ENCODE results near the gene PERM1.
"Not testable (repeated sequence)": the region's sequence is repeated elsewhere in the genome, so short reads cannot be mapped to it uniquely, and the experiment has no call there.

PERM1 gene

GRCh38 chr1:981955-982558, at the start of gene PERM1:
Gene PERM1 (minus strand): TSS chr1:982093. CDS start chr1:981029, 1,064 bp downstream.
- DNase-seq (ENCODE audit: low read depth in 2 of 2) = no peak

GRCh38 chr1:1030867-1031658, 49.2 kb upstream of the PERM1 start:
- not testable (repeated sequence) for DNase-seq (ENCODE audit: low read depth in 2 of 2)

DNA sequence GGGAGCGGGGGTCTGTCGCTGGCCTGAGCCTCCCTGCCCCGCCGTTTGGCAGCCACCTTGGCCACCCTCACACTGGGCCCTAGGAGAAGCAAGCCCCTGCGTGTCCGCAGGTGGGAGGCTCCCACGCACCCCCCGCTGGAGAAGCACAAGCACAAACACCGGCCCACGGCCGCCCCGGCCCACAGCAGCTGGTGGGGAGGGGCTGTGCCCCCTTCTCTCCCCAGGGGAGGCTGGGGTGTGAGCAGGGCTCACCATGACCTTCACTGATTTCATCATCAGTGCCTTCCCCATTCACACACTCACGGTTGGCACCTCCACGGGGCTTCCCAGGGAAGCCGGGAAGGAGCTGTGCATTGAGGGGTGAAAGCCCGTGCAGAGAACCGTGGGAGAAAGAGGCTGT, 45.9 kb upstream of the PERM1 start:
- DNase-seq (ENCODE audit: low read depth in 2 of 2) = no peak

- no peak for DNase-seq (ENCODE audit: low read depth in 2 of 2)
These were observed 44.9 kb upstream of the PERM1 start for GRCh38 chr1:1026599-1027413.

DNA sequence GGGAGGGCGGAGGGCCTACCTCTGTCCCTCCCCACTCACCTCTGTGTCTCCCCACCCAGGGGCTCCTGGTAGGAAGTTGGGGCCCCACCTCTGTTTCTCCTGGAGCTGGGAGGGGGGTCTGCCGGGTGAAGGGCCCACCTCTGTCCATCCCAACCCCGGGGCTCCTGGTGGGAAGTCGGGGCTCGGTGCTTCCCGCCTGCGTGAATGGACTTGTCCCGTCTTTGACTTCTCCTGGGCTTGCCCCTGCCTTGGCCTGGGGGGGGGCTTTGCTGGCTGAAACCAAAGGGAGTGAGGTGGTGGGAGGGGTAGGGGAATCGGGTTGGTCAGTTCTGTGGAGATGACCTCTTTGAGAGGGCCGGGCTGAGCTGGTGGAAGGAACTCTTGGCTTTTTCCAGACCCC, 43.8 kb upstream of the PERM1 start:
- no peak for DNase-seq (ENCODE audit: low read depth in 2 of 2)

DNA sequence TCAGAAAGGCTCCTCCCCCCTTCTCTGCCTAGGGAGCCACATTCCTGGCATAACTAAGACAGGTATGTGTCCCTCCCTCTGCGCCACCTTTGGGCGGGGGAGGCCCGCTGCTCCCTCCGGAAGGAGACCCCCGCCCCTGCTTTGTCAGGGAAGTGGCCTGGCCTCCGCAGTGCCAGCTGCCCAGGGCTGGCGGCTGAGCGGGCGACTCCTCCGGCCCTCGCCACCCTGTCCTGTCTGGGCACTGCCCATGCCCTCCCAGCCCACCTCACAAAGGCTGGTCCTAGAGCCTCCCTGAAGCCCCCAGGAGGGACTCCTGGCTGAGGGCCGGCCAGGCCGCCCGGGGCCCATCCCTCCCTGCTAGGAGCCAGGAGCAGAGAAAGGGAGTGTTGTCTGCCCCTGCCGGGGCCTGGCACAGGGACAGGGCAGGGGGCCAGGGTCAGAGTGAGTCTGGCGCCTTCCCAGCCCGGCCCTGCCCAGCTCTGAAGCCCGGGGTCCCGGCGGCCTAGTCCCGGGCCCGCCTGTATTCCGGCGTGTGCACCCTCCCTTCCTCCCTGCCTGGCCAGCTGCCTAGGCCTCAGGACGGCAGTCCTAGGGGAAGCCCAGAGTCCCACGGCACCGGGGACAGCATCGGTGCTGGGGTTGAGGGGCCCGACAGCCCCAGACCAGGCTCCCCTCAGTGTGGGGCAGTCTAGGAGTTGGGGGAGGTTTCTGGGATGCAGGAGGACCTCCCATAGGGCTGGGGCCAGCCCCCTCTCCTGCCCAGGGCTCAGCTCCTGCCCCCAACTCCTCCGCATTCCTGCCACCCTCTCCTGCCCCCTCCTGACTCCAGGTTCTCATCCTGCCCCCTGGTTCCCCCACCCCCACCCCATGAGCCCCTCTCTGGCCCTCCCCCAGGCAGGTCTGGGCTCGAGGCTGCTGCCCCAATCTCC, 43.1 kb upstream of the PERM1 start:
- no peak for DNase-seq (ENCODE audit: low read depth in 2 of 2)

GRCh38 chr1:1024149-1024770, 42.4 kb upstream of the PERM1 start:
- DNase-seq (ENCODE audit: low read depth in 2 of 2) = no peak

DNA sequence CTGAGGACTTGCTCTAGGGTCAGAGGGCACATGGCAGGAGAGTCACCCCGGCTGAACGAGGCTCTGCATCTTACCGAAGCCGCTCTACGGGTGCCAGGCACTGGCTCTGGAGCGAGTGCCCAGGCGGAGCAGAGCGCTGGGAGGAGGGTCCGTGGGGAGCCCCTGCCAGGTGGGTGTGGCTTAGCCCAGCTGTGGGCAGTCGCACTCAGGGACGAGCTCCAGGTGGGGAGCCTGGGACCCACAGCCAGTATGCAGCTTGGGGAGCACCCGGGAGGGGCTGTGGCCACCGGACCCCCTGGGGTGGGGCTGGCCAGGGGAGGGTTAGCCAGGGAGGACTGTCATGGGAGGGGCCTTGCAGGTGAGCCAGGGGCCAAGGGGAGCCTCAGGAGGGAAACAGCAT, 41.8 kb upstream of the PERM1 start:
- DNase-seq (ENCODE audit: low read depth in 2 of 2) = no peak

GRCh38 chr1:1022302-1023009, 40.6 kb upstream of the PERM1 start:
- no peak for DNase-seq (ENCODE audit: low read depth in 2 of 2)

GRCh38 chr1:1021920-1022259, 40.0 kb upstream of the PERM1 start:
- DNase-seq (ENCODE audit: low read depth in 2 of 2) = no peak

GRCh38 chr1:1021010-1021919, 39.4 kb upstream of the PERM1 start:
- DNase-seq (ENCODE audit: low read depth in 2 of 2) = no peak

GRCh38 chr1:1020415-1021009, 38.6 kb upstream of the PERM1 start:
- DNase-seq (ENCODE audit: low read depth in 2 of 2) = no peak

- DNase-seq (ENCODE audit: low read depth in 2 of 2) = no peak
These were observed 38.1 kb upstream of the PERM1 start, which contains the start of gene AGRN for GRCh38 chr1:1020000-1020404. Gene AGRN (plus strand): TSS chr1:1020120. CDS start chr1:1020173, 53 bp downstream.

GRCh38 chr1:1019122-1019999, 37.5 kb upstream of the PERM1 start:
- DNase-seq (ENCODE audit: low read depth in 2 of 2) = peak; percentile 49 to 52

DNA sequence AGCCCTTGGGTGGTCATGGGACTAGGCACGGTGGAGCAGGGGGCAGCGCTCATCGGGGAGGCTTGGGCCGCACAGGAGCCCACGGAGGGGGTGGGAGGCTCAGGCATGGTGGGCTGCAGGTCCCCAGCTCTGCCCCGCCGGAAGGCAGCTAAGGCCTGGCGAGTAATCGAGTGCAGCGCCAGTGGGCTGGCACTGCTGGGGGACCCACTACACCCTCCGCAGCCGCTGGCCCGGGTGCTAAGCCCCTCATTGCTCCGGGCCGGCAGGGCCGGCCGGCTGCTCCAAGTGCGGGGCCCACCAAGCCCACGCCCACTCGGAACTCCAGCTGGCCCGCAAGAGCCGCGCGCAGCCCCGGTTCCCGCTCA, 36.4 kb upstream of the PERM1 start:
- DNase-seq (ENCODE audit: low read depth in 2 of 2) = not testable (repeated sequence)

- DNase-seq (ENCODE audit: low read depth in 2 of 2) = not testable (repeated sequence)
These were observed 35.8 kb upstream of the PERM1 start for GRCh38 chr1:1017397-1018320.

All from activated CD8-positive, alpha-beta memory T cell treated with anti-CD3 and anti-CD28 coated beads for 4 hours (primary cell).